Lower leg skin (tissue), 4 donors: ENCODE results near the gene RNF217. TPM values are rescaled to one million over a fixed set of nuclear protein-coding genes. Genes with fewer than 3 reads are reported as not detected.

ENCODE experiments used
- DNase-seq, 2 donors: peaks; one replicate each; pipeline ENCODE4 v3.0.0-alpha.2; 2019; ENCODE audit warnings: low spot score in 2 of 2
- H3K4me3 ChIP-seq: fragments of 200-600 bp; sonication (generic); 2 replicates; pipeline ENCODE4 v1.5.1; 2017; ENCODE audit warnings: mild to moderate bottlenecking, low read depth; ENCODE audit not compliant: poor library complexity, severe bottlenecking
- POLR2A ChIP-seq, 2 donors: fragments of 450-650 bp; IDR thresholded peaks; one replicate each; pipeline ENCODE4 v1.6.1; 2016 to 2017; ENCODE audit warnings: antibody characterized with exemption in 2 of 2, mild to moderate bottlenecking in 1 of 2, moderate library complexity in 1 of 2
- WGBS, 2 donors: methylation state at CpG; one replicate each; pipeline ENCODE4 v1.1.5; 2018; 5-methylcytosine and 5-hydroxymethylcytosine counted together
- intact Hi-C: fragments of 100-400 bp; cut with DNase I; formaldehyde crosslinking; loops from one replicate; pipeline ENCODE4 v1.15.0; 2023; ENCODE audit warnings: low total_unique reads
- total RNA-seq, 4 donors: library from RNA; depleted of rRNA; stranded (reverse); fragments of >200 nt; gene quantifications; one replicate each; pipeline ENCODE4 v1.1.0, GENCODE V29; 2016
- TF ChIP-seq, protein P1 (sequence below), 3 donors: fragments of 450-650 bp; IDR thresholded peaks; one replicate each; pipeline ENCODE4 v1.5.1; 2016; ENCODE audit warnings: antibody characterized with exemption in 3 of 3, mild to moderate bottlenecking in 3 of 3, moderate library complexity in 2 of 3

Gene RNF217
- total RNA-seq, 4 donors from 2014 or later, result 17.2 to 35.2 (median 25.1) TPM

DNA sequence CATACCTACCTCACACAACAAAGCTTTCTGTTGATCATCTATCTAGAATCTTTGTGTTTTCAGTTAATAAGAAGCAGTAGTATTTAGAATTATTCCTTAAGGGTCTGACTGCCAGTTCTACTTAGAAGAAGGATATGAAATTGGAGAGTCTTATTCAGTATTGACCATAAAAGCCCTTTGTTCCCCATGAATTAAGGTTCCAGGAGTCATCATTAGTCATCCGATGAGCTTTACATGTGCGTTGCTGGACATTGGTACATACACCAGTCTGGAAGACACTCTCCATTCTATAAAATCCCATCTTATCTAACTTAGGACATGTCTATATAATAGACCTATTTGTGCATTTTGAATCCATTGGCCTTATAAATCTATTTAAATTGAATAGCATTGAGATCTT is 34.4 kb upstream of the RNF217 start:
- 77 to 85% methylated on average over 2 of the region's 2 CpGs for WGBS, 2 donors
- intact Hi-C loops, result no loop called here
- DNase-seq, result no peak
- TF ChIP-seq, protein P1, sequence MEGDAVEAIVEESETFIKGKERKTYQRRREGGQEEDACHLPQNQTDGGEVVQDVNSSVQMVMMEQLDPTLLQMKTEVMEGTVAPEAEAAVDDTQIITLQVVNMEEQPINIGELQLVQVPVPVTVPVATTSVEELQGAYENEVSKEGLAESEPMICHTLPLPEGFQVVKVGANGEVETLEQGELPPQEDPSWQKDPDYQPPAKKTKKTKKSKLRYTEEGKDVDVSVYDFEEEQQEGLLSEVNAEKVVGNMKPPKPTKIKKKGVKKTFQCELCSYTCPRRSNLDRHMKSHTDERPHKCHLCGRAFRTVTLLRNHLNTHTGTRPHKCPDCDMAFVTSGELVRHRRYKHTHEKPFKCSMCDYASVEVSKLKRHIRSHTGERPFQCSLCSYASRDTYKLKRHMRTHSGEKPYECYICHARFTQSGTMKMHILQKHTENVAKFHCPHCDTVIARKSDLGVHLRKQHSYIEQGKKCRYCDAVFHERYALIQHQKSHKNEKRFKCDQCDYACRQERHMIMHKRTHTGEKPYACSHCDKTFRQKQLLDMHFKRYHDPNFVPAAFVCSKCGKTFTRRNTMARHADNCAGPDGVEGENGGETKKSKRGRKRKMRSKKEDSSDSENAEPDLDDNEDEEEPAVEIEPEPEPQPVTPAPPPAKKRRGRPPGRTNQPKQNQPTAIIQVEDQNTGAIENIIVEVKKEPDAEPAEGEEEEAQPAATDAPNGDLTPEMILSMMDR (IDR thresholded peaks at IDR 0.05), result no peak
- no peak for TF ChIP-seq POLR2A (IDR thresholded peaks at IDR 0.05)
- no peak overlapping the region for H3K4me3 ChIP-seq

DNA sequence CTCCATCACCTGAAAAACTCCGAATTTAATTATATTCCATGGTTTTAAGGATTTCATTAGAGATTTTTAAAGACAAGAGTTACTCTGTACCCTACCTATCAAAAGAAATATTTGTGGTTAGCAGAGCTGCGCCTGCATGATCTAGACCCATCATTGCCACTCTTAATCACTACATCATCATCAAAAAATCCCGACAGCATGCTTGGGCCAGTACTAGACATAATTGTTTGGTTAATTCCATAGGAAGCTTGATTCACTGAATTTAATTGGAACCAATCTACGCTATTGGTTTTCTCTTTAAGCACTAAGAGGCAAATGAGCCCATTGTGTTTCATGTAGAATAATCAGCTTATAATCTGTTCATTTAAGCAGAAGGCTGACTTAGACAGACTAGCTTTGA is 33.4 kb upstream of the RNF217 start:
- no peak overlapping the region for H3K4me3 ChIP-seq
- TF ChIP-seq, protein P1 (IDR thresholded peaks at IDR 0.05), result no peak
- TF ChIP-seq POLR2A (IDR thresholded peaks at IDR 0.05), result no peak
- no peak for DNase-seq
- 76 to 82% methylated on average over 4 of the region's 4 CpGs for WGBS, 2 donors
- intact Hi-C loops, result no loop called here

DNA sequence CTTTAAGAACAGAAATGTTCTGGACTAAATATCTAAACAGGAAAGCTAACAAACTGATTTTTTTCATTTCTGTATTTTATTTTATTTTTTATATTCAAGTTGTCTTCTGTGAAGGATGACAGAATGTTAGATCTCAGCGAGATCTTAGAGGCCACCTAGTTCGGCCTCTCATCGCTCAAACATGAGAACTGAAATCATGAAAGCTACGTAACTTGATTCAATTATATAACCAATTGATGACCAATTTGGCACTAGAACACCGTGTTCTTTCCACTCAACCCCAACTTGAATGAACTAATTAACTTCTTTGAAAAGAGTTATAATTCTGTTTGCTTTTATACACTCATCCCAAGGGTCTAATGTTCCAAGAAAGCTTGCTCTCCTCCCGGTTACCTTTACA is 24.6 kb upstream of the RNF217 start:
- DNase-seq, result no peak
- no peak overlapping the region for H3K4me3 ChIP-seq
- TF ChIP-seq, protein P1 (IDR thresholded peaks at IDR 0.05), result no peak
- TF ChIP-seq POLR2A (IDR thresholded peaks at IDR 0.05), result no peak
- 74 to 79% methylated on average over 6 of the region's 6 CpGs for WGBS, 2 donors
- intact Hi-C loops, result no loop called here

DNA sequence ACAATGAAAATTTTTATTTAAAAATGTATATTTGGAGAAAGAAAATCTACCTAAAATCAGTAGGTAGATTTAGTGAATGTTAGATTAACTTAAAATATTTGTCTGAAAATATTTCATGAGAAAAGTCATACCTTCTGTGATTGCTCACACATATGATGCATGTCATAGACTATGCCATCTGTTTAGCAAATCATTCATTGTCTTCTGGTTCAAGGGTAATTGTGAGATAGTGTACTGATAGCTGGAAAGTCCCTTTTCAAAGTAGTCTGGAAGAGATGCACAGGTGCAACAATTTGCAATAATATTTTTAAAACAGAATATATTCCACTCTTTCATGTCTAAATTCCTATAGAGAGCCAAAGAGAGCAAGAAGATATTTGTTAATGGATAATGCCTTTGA is 21.0 kb upstream of the RNF217 start:
- H3K4me3 ChIP-seq, result no peak overlapping the region
- intact Hi-C loops, result no loop called here
- no peak for TF ChIP-seq POLR2A (IDR thresholded peaks at IDR 0.05)
- TF ChIP-seq, protein P1 (IDR thresholded peaks at IDR 0.05), result no peak
- no peak for DNase-seq

DNA sequence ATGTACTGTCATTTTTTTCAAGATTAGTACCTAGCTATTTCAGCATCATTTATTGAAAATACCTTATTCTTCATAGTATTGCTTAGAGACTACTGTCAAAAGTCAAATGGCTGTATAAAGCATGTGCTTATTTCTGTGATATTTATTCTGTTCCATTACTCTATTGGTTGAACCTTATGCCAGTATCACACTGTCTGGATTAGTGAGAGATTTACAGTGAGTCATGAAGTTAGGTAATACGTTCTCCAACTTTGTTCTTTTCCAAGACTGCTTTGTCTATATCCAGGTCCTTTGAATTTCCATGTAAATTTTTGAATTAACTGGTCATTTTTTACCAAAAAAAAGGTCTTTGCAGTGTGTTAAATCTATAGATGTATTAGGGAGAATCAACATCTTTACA is 18.6 kb upstream of the RNF217 start:
- H3K4me3 ChIP-seq, result no peak overlapping the region
- TF ChIP-seq, protein P1 (IDR thresholded peaks at IDR 0.05), result no peak
- intact Hi-C loops, result no loop called here

DNA sequence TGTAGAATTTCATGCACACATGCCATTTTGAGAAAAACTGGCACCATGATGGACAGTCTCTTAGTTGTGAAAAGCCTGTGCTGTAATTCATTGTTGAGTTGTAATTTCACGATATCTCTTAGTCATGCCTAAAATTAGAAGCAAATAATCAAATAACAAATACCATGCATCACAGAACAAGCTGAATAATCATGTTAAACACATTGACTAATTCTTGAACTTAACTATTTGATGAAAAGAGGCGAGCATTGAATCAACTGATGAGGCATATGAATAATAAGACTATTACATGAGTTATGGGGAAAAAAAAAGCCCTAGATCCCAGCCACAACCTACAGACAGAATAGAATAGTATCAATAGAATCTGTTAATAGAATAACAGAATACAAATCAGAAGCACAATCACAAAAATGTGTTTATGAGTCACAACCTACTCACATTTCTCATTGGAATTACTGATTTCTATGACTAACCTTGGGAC is 14.2 kb upstream of the RNF217 start:
- no peak overlapping the region for H3K4me3 ChIP-seq
- no peak for TF ChIP-seq POLR2A (IDR thresholded peaks at IDR 0.05)
- TF ChIP-seq, protein P1 (IDR thresholded peaks at IDR 0.05), result no peak
- no peak for DNase-seq
- 61 to 80% methylated on average over 2 of the region's 2 CpGs for WGBS, 2 donors
- intact Hi-C loops, result no loop called here

More for the DNA sequence above, 18.6 kb upstream of the RNF217 start:
- 79 to 87% methylated on average over 1 of the region's 1 CpG for WGBS, 2 donors
- no peak for DNase-seq
